Pancreas (tissue), 10 donors: ENCODE measurements around the gene GALNT3. TPM values are rescaled to one million over a fixed set of nuclear protein-coding genes. Genes with fewer than 3 reads are reported as not detected.
A peak's percentile ranks its signal among the peaks of the same experiment; 100 is the strongest.

Experiments
- ATAC-seq, 4 donors: fragments of 200-7000 bp; cut with Tn5 transposase; one replicate each; pipeline versions ENCODE4 v1.8.0 to v1.9.1; 2020; ENCODE audit warnings: mild to moderate bottlenecking in 4 of 4, moderate library complexity in 4 of 4
- DNase-seq, 6 donors: peaks; one replicate each; pipeline ENCODE4 v3.0.0-alpha.2; 2020
- FAIRE-seq: peaks from 2 replicates; lab custom pipeline; 2012; peaks lifted over from hg19 to GRCh38; lab: Jason Lieb, UNC
- H3K27ac ChIP-seq, 4 donors: fragments of 200-600 bp; sonication (generic); 1 replicate in 3 of 4; 2 replicates in 1 of 4; pipeline versions ENCODE4 v1.5.0 to v1.8.0; 2020
- H3K27me3 ChIP-seq, 4 donors: fragments of 200-600 bp; one replicate each; pipeline ENCODE4 v1.8.0; 2021
- H3K36me3 ChIP-seq, 3 donors: fragments of 200-600 bp; sonication (generic) in 1 of 3; one replicate each; pipeline versions ENCODE4 v1.5.0 to v1.8.0; 2020 to 2021
- H3K4me1 ChIP-seq, 3 donors: fragments of 200-600 bp; one replicate each; pipeline ENCODE4 v1.8.0; 2021
- H3K4me3 ChIP-seq, 4 donors: fragments of 200-600 bp; sonication (generic) in 2 of 4; one replicate each; pipeline versions ENCODE4 v1.5.0 to v1.8.0; 2020 to 2021
- H3K9me3 ChIP-seq, 4 donors: fragments of 200-600 bp; one replicate each; pipeline ENCODE4 v1.8.0; 2021
- WGBS, 2 donors: extraction: QIAGEN DNeasy Blood & Tissue Kit; methylation state at CpG; one replicate each; pipeline ENCODE4 v1.1.7; 2013; 5-methylcytosine and 5-hydroxymethylcytosine counted together
- intact Hi-C, 3 donors: fragments of 100-400 bp; cut with DNase I; formaldehyde crosslinking; loops; one replicate each; pipeline versions ENCODE4 v1.11.1 to v1.14.2; 2022
- polyA plus RNA-seq, 2 donors: library from polyadenylated mRNA; stranded (reverse); fragments of 200-250 nt; gene quantifications; one replicate each; pipeline ENCODE4 v1.2.3, GENCODE V29; 2013
- total RNA-seq, 6 donors: library from RNA; stranded (reverse); fragmentation: NEBNext Ultra II Directional in 4 of 6; extraction: Animal tissue kit (Norgen Biotek cat#: 25700) in 4 of 6; gene quantifications; one replicate each; pipeline versions ENCODE4 v1.2.1 to v1.2.4, GENCODE V29; 2021 to 2023
- TF ChIP-seq, protein P1 (sequence below), 4 donors: fragments of 200-600 bp; sonication (generic) in 3 of 4; IDR thresholded peaks; one replicate each; pipeline versions ENCODE4 v1.5.0 to v1.8.0; 2021; ENCODE audit warnings: antibody characterized with exemption in 4 of 4
- donor health status: healthy with polysubstance abuse.
- donor health status: DM: no; HTN: no; CAD: no; lungs with moderate emphysema.
- donor health status: DM: no; HTN: no; CAD: no.
- donor health status: control.
- donor health status: control.
- donor health status: Bipolar disorder and iron deficiency.
- donor health status: DM: yes; HTN: yes; CAD: no.
- donor health status: DM: no; HTN: no; CAD: no.
- donor health status: DM: no; HTN: no; CAD: no.
- donor health status: DM: yes; HTN: yes; CAD: no.

GALNT3 gene
- total and polyA plus RNA-seq, 8 donors = 13.2 to 34.4 (median 20.4) TPM

GRCh38 chr2:165701147-165701546, 92.9 kb downstream of the GALNT3 start:
- Histone ChIP-seq H3K9me3 (no peaks in the 10 kb centered on the region), H3K36me3 (no peaks in the 10 kb centered on the region), H3K4me1 (no peaks in the 10 kb centered on the region), H3K4me3 (no peak overlapping the region), H3K27ac (no peak overlapping the region), H3K27me3 (no peaks in the 10 kb centered on the region)
- TF ChIP-seq, protein P1, sequence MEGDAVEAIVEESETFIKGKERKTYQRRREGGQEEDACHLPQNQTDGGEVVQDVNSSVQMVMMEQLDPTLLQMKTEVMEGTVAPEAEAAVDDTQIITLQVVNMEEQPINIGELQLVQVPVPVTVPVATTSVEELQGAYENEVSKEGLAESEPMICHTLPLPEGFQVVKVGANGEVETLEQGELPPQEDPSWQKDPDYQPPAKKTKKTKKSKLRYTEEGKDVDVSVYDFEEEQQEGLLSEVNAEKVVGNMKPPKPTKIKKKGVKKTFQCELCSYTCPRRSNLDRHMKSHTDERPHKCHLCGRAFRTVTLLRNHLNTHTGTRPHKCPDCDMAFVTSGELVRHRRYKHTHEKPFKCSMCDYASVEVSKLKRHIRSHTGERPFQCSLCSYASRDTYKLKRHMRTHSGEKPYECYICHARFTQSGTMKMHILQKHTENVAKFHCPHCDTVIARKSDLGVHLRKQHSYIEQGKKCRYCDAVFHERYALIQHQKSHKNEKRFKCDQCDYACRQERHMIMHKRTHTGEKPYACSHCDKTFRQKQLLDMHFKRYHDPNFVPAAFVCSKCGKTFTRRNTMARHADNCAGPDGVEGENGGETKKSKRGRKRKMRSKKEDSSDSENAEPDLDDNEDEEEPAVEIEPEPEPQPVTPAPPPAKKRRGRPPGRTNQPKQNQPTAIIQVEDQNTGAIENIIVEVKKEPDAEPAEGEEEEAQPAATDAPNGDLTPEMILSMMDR (IDR thresholded peaks at IDR 0.05) = no peak
- WGBS, 2 donors = 72 to 77% methylated on average over 6 of the region's 6 CpGs
- intact Hi-C loops = no loop called here
- ATAC-seq (no peak), DNase-seq (no peak), FAIRE-seq (no peak)

DNA sequence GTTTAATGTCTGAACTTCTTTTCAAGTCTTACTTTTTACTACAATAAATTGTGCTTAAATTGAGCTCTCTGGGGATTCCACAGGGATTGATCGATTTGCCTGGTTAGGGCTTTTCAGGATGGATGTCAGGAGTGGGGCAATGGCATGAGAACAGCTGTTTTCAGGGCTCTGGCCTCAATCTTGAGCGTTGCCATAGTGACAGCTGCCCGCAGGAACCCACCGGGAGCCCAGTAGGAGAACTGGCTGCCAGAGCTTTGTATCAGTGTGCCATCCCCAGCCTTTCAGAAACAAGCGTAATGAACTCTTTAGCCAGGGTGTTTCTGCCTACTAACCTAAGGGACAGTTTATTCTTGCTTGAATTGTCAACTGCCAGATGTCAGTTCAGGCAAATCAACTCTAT, 93.5 kb downstream of the GALNT3 start:
- H3K4me3 ChIP-seq = no peak overlapping the region
- DNase-seq (no peak), FAIRE-seq (no peak), ATAC-seq (no peak)
- TF ChIP-seq, protein P1 (IDR thresholded peaks at IDR 0.05) = no peak
- 68% methylated on average over 5 of the region's 5 CpGs for WGBS, 2 donors
- no peaks in the 10 kb centered on the region for H3K4me1 ChIP-seq
- H3K36me3 ChIP-seq = no peaks in the 10 kb centered on the region
- no peak overlapping the region for H3K27ac ChIP-seq
- no peaks in the 10 kb centered on the region for H3K9me3 ChIP-seq
- no peaks in the 10 kb centered on the region for H3K27me3 ChIP-seq
- intact Hi-C loops = no loop called here

DNA sequence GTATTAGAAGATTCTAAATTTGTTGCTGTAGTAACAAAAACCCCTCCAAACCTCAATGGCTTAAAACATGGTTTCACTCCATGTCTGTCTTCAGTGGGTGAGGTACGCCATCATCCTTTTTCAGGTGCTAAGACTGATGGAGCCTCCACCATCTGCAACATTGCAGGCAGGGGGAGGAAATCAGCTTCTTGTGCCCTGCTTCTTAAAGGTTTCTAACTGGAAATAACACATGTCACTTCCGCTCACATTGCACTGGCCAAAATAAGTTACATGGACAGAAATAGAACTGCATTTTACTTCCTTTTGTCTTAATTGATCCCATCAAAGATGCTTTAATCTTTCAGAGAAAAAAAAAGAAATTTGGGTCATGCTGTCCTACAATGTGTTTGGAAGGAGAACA, 94.1 kb downstream of the GALNT3 start:
- FAIRE-seq = no peak
- 88 to 92% methylated on average over 2 of the region's 2 CpGs for WGBS, 2 donors
- no peak for DNase-seq

DNA sequence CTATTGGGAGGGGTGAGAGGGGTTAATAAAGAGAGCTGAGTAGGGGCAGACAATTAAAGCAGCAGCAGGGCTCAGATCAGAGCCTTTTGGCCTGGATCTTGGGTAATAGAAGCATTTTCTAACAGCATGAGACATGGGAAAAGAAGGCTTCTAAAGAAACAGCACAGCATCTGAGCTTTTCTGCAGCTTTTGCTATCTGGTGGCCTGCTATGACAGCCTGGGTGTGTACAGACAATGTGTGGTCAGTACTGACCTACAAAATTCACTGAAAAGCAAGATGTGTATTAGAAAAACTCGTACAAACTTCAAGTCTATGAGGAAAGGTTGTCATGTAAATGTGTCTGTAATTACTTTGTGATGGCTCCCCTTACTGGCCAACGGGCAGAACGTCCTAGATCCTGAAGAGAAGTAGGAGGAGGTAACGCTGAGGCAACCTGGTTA, 95.6 kb downstream of the GALNT3 start:
- no peaks in the 10 kb centered on the region for H3K4me1 ChIP-seq
- peak in 1 of 6 donors; percentile 36 for DNase-seq
- 0 to 3% methylated on average over 4 of the region's 4 CpGs for WGBS, 2 donors
- FAIRE-seq = no peak
- TF ChIP-seq, protein P1 (IDR thresholded peaks at IDR 0.05) = peak in 3 of 4 donors; percentile 23 to 30 (median 27)
- H3K27me3 ChIP-seq = no peaks in the 10 kb centered on the region
- no peak overlapping the region for H3K4me3 ChIP-seq
- no peak overlapping the region for H3K27ac ChIP-seq
- H3K9me3 ChIP-seq = no peaks in the 10 kb centered on the region
- H3K36me3 ChIP-seq = no peaks in the 10 kb centered on the region
- intact Hi-C loops = no loop called here
- peak; percentile 43 to 91 (median 89) for ATAC-seq

More for the DNA sequence above, 94.1 kb downstream of the GALNT3 start:
- H3K27me3 ChIP-seq = no peaks in the 10 kb centered on the region
- TF ChIP-seq, protein P1 (IDR thresholded peaks at IDR 0.05) = no peak
- no peak overlapping the region for H3K4me3 ChIP-seq
- H3K9me3 ChIP-seq = no peaks in the 10 kb centered on the region
- no peak overlapping the region for H3K27ac ChIP-seq
- no peaks in the 10 kb centered on the region for H3K4me1 ChIP-seq
- no peak for ATAC-seq
- intact Hi-C loops = no loop called here
- H3K36me3 ChIP-seq = no peaks in the 10 kb centered on the region

DNA sequence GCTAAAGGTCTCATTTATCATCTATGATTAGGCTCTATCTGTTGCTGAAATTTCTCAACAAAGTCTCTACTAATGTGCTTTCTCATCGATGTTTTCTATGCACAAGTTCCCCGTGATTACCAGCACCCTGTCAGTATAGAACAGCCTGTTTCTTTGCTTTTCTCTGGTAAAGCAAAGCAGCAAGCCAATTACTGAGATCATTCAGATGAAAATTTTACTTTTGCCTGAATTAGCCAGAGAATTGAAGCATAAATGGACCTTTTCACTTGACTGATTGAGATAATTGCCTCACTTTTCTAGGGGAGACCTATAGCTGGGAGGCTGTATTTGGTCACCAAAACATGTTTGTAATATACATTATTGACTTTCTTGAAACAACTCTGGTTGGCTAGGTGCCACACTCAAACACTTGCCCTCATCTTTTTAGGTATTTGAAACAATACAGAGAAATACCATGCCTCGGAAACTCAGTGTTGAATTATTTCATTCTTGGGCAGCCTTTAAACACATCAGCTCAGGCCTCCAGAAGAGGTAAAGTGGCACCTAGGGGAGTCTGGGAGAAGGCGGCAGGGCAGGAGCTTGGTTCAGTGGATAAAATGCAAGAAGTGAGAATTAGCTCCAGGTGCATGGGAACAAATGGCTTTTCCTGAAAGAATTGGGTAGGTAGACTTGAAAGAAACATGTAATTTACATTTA, 96.2 kb downstream of the GALNT3 start:
- WGBS, 2 donors = 78 to 83% methylated on average over 4 of the region's 4 CpGs
- TF ChIP-seq, protein P1 (IDR thresholded peaks at IDR 0.05) = no peak
- no peaks in the 10 kb centered on the region for H3K9me3 ChIP-seq
- DNase-seq (no peak), FAIRE-seq (no peak), ATAC-seq (peak in 2 of 4 donors; percentile 50 to 72)
- H3K27me3 ChIP-seq = no peaks in the 10 kb centered on the region
- H3K36me3 ChIP-seq = no peaks in the 10 kb centered on the region
- no peak overlapping the region for H3K4me3 ChIP-seq
- H3K4me1 ChIP-seq = no peaks in the 10 kb centered on the region
- no peak overlapping the region for H3K27ac ChIP-seq
- intact Hi-C loops = no loop called here
